ENCODE results near the gene PLG.
"Not testable (repeated sequence)": the region's sequence is repeated elsewhere in the genome, so short reads cannot be mapped to it uniquely, and the experiment has no call there.

Gene PLG

GRCh38 chr6:160701918-160702680, at the start of gene PLG:
Gene PLG, plus strand, starts transcription at chr6:160702244. Its CDS starts 61 bp downstream, at chr6:160702305.
- not testable (repeated sequence) for DNase-seq

- no peak for DNase-seq
Measured at GRCh38 chr6:160659562-160659961, 42.5 kb upstream of the PLG start.

GRCh38 chr6:160661216-160661615, 40.8 kb upstream of the PLG start:
- DNase-seq, result no peak

DNA sequence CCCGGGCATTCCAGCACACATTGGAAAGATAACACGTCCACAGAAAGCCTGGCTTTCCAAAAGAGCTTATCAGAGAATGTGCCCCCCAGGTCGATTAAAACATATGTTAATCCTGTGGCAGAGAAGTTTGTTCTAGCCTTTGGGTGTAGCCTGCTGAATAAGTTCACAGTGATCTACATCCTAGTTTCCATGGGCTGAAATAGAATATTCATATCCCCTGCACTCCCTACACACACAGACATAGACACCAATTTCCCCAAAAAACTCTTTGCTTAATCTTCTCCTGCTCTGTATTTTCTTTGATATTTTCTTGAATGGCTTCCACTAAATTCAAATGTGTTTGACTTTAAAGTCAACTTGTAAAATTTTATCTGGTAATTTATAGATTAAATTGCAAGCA, 39.6 kb upstream of the PLG start:
- no peak for DNase-seq

GRCh38 chr6:160662842-160663241, 39.2 kb upstream of the PLG start:
- no peak for DNase-seq

GRCh38 chr6:160664198-160664597, 37.8 kb upstream of the PLG start, which contains the start of gene LPA:
Gene LPA, minus strand, starts transcription at chr6:160664275. Its CDS starts 61 bp downstream, at chr6:160664214.
- not testable (repeated sequence) for DNase-seq

DNA sequence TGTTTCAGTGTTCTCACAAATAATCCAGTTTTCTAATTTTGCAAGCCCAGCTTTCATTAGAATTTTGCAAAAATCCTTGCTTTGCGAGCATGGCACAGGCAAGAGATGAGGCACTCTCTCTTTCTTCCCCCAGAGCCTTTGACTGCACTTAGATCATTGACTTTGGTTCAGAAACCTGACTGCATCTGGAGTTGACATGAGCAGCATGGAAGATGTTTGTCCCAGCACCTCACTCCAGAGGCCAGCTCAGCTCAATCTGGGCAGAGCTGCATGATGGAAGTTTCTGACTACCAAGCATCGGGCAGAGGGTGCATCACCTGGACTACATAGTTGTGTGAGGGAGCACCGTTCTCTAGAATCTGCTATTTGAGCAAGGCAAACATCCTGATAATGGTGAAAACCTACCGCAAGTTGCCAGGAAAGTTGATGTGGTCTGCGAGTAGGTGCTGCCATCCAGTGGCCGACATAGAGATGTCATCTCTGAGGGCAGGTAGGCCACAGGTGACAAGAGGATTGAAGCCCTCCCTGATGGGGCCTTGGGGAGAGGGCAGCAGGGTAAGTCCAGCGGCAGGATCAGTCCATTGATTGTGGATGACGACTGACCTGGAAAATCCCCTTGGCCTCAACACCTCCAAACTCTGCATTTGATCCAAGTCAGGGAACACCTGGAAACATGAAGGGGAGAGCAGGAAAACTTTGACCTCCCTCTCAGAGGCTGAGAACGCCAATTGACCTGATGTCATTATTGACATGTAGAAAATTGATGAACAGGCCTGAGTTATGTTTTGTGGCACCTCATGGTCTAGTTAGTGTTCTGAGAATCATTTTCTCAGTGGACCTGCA, 34.2 kb upstream of the PLG start:
- DNase-seq, result no peak

DNA sequence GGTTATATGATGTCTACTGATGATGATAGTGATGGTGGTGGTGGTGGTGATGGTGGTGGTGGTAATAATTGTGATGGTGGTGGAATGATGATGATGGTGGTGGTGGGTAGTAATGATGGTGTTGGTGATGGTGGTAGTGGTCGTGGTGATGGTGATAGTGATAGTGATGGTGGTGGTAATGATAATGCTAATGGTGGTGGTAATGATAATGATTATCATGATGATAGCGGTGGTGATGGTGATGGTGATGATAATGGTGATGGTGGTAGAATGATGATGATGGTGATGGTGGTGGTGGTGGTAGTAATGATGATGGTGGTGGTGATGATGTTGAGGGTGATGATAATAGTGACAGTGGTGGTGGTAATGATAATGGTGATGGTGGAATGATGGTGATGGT, 33.5 kb upstream of the PLG start:
- no peak for DNase-seq

DNA sequence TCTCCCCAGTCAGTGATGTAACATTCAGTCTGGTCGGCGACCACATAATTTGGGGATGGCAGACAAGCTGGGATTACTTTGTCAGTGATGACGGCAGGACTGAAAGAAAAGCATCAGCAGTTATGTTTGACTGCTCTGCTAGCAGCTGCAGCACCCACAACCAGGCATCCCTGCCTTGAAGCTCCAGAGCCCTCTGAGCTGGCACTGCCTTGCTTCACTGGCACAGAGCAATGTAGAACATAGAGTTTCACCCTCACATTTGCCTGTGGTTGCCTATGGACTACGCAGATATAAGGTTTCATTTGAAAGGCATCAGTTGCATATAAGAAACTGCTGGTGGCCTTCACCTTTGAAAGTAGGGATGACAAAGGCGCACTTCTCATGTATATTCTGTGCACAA, 25.6 kb upstream of the PLG start:
- not testable (repeated sequence) for DNase-seq

- DNase-seq, result no peak
Measured at GRCh38 chr6:160678230-160678629, 23.8 kb upstream of the PLG start.

GRCh38 chr6:160678744-160679401, 23.2 kb upstream of the PLG start:
- DNase-seq, result no peak

DNA sequence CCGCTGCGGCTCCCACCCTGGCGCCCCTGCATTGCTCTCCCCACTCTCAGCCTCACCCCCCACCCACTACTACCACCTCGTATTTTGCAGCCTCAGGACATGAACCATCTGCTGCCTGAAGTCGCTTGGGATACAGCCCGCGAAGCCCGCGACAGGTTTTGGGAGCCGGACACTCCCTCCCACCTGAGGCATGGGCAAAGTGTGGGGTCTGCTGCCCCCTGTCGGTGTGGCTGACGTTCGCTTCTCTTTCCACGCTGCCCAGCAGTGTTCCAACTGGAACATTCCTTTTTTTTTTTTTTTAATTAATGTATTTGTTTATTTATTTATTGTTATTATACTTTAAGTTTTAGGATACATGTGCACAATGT, 22.7 kb upstream of the PLG start:
- no peak for DNase-seq

DNA sequence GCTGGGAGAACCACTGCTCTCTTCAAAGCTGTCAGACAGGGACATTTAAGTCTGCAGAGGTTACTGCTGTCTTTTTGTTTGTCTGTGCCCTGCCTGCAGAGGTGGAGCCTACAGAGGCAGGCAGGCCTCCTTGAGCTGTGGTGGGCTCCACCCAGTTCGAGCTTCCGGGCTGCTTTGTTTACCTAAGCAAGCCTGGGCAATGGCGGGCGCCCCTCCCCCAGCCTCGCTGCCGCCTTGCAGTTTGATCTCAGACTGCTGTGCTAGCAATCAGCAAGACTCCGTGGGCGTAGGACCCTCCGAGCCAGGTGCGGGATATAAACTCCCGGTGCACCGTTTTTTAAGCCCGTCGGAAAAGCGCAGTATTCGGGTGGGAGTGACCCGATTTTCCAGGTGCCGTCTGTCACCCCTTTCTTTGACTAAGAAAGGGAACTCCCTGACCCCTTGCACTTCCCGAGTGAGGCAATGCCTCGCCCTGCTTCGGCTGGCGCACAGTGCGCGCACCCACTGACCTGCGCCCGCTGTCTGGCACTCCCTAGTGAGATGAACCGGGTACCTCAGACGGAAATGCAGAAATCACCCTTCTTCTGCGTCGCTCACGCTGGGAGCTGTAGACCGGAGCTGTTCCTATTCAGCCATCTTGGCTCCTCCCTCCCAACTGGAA, 16.8 kb upstream of the PLG start:
- DNase-seq, result not testable (repeated sequence)

DNA sequence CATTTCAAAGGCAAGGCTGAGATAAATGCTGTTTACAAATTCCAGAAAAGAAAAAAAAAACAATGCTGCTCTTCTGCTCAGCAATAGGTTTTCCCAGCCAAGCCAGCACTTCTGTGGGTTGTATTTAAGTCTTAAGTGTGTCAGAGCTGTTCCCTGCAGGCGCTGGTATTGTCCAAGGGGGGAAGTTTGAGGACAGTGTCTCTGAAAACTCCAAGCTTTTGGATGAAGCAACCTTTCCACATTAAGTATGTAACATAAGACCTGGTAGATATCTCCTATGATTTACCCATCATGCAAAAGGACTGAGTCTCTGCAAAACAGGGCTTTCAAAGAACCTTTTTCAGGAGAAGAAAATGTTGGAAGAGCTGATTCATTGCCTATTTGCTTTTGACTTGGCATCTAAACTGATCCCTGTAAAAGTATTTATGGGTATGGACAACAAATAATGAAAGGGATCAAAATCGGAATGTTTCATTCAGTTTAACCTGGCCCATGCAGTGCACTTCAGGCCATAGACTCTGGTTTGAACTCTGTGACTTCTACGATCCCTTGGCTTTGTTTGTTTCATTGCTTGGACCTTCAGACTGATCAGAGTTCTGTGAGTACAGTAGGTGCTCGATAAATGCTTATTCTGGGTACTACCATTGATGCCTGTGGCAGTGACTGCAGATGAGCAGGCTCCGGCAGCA, 16.1 kb upstream of the PLG start:
- DNase-seq, result no peak

- DNase-seq, result no peak
Measured at GRCh38 chr6:160690458-160690857, 11.6 kb upstream of the PLG start.

DNA sequence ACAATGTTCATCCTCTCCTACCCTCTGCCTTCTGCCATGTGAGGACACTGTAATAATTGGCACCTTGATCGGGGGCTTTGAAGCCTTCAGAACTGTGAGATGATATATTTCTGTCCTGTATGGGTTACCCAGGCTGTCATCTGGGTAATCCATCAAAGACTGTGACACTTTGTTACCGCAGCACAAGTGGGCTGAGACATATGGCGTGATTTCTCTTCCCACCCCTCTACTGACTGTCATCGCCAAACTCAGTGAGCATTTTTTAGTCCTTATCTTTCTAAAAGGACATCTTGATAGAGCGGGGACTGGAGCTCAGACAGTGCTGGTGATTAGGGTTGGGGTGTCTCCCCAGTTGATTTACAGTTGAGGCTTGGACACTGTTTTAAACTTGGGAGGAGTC, 10.4 kb upstream of the PLG start:
- DNase-seq, result no peak

DNA sequence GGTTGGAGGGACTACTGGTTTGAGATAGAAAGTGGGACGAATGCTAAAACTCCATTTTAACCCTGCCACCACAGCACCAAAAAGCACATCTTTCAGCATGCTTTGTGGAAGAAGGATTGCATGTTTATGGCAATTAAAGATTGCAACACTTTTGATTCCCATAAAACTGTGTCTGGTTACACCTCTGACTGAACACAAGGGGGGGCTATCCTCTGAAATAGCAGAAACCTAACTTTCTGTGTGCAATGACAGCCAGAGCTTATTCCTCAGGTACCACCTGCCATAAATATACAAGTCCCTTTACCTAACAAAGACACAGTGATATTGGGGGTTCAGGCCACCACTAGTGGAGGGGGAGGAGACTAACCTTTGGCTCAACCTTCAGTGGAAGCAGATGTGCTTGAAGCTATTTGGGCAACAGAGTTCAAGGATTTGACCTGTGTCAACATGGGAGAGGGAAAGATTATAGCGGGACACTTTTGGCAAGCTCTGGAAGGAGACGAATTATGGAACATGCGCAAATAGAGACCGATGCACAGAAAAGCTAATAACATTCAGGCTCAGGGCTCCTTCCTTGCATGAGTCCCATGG, 9.6 kb upstream of the PLG start:
- no peak for DNase-seq

- DNase-seq, result not testable (repeated sequence)
Measured at GRCh38 chr6:160695025-160695424, 7.0 kb upstream of the PLG start.

DNA sequence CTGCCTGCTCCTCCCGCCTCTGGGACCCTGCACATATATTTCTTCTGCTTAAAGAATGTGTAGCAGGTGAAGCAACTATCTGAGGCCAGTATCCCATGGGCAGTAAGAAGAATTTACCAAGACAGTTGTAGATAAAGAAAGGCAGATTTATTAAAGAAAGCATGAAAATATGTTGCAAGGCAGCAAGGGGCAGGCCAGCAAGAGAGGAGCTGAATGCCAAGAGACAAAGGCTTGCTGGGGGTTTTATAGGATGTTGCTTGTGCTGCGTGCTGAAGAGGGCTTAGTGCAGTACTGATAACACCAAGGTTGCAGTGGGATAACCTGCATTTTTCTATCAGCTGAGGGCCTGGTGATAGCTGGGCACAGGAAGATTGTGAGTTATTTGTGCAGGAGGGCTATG, 6.4 kb upstream of the PLG start:
- DNase-seq, result not testable (repeated sequence)

DNA sequence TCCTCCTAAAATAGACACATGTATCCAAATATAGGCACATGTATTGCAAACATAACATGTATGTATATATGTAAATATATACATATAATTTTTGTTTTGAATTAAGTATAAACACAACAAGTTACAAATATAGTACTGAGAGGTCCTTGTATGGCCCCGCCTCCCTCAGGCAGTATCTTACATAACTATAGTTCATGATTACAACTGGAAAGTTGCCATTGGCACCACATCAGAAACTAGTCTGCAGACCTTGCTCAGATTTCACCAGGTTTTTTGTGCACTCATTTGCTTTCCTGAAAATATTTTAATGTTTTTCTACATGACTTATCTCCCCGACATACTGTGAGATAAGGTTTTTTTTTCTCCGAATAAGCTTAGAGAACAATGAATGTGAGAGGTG, 5.2 kb upstream of the PLG start:
- DNase-seq, result not testable (repeated sequence)

DNA sequence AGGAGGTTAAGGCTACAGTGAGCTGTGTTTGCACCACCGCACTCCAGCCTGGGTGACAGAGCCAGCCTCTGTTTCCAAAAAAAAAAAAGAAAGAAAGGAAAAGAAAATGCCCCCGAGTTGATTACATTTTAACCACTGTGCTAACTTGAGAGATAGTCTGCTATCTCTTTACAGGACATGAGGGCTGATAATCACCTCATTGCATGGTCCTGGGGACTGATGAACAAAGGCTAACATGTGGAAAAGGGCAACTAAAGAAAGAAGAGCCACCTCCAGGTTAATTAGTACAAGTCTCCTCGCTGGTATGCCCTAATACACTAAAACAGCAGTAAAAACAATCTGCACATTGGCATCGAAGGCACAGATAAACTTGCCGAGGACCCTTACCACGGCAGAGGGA, 4.2 kb upstream of the PLG start:
- no peak for DNase-seq

DNA sequence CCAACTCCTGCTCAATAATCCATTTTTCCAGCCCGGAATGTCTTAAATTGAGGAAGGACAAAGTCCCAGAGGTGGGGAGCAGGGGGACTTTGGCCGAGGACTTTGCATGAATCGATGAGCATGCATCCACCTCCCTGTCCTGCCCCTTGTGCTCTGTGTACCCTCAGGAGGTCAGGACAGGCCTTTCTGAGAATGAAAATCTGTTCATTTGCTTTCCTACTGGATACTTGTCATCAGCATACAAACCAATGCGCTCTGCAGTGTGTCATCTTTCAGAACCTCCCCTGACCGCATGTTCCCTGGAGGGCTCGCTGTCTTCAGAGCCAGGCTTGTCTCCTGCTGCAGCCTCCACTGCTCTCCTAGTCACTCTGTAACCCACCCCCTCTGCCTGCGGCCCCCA, 2.6 kb downstream of the PLG start:
- not testable (repeated sequence) for DNase-seq
